Raji (cell line): Measurements from ENCODE around the gene CLC.

ENCODE experiments used
- POLR2A ChIP-seq: IDR thresholded peaks from 2 replicates; pipeline ENCODE4 v1.6.1; 2011; ENCODE audit warnings: low read depth, low read length, control low read depth; ENCODE audit not compliant: insufficient read depth

CLC gene

DNA sequence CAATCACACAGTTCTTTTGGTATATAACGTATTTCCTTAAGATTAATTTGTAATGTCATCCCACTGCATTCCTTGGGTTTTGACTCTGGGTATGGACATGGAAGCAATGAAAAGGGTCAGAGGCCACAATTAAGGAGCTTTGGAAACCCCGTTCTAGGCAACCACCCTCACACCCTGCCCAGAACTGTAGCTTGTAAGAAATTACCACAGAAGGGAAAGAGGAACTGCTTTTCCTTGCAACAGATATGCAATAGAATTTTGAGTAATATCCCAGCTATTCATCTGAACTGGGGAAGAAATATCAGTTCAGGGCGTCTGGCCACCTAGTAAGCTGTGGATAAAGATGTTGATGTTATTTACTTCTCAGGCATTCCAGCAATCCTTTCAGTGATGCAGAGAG lies 985 bp upstream of the CLC start:
- no peak for TF ChIP-seq POLR2A

DNA sequence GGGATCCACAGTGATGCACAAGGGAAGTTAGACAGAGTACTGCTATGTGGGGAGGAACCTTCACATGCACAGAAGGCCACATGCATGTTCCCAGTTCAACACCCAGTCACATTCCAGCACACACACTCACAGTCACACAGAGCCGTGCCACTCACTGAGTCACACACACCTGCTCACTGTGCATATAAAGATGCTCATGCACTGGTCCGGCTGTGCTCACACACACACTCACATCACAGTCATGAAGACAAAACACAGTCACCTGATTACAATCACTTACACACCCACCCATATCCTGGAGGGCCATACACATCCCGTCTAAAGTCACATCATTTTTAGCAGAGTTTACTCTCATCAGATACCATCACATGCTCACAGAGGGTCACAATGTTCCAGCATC lies 478 bp downstream of the CLC start:
- no peak for TF ChIP-seq POLR2A

DNA sequence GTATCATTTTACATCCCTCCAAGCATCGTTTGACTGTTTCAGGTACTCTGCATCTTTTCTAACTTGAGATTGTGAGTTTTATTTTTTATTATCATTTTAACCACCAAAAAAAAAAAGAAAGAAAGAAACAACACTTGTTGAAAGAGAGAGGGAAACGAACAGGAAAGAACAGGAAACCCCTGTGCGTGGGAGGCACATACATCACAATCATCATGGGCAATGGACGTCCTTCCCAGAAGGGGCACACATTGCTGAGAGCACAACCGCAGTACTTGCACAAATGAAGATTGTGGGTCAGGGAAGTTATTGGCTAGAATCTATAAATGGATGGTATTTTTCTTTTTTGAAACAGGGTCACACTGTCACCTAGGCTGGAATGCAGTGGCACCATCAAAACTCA lies 1.7 kb downstream of the CLC start:
- TF ChIP-seq POLR2A, result no peak

DNA sequence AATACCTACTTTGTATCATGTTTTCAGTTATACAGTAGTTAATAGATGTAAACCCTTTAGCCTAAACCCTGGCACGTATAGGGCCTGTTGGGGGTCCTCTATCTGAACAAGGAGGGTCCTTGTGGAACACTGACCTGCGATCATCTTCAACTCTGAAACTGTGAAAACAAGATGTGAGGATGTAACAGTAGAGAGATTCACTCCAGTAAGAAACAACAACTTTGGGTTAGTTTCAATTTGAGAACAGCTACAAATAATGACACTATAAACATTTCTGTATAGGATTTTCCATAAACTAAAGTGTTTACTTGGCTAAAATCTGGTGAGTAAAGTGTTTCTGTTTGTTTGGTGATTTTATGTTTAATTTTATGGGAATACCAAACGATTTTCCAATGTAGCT lies 2.1 kb downstream of the CLC start:
- TF ChIP-seq POLR2A, result no peak

DNA sequence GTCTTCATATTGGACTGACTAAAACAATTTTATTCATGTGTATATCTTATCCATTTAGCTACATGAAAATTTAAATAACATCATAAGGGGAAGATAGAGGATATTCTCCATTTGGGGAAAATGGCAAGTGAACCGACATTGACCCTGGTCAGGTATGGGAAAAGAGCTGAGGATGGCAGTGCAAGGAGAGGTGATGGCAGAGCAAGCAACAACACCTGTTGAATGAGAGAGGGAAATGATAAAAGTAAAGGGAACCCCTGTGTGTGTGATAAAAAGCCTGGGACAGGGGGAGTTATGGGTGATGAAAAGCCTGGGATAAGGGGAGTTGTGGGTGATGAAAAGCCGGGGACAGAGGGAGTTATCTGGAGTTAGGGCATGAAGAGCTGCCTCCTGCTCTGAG lies 4.0 kb downstream of the CLC start:
- no peak for TF ChIP-seq POLR2A

DNA sequence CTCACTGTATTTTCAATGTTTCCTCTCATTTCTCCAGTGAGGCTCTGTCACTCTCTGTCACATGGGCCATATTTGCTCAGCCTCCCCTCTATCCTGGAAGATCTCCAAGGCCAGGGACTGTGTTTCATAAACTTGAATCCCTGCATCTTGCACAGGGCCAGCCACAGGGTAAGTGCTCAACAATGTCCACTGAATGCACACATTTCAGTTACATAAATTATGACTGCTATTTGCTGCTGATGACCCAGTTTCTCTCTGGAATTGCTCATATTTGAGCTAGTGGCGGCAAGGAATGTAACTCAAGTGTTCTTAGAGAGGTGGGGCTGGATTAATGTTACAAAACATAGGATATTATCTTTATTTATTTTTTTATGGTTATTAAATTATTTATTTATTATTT lies 6.1 kb downstream of the CLC start:
- TF ChIP-seq POLR2A, result no peak

DNA sequence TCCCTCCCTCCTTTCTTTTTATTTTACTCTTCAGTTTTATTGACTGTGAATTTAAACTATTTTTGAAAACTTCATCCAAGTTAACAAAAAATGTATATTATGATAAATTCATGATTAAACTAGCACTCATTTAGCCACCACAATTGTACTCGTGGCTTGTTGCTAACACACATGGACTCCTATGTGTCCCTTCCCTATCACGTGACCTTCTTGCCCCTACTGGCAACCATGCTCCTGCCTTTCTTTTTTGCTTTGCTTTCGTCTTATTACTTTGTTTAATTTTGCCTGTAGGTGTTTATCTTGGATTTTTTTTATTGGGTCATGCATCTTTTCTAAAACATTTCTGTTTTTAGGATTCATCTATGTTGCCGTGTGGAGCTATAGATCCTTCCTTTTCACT lies 8.2 kb downstream of the CLC start:
- no peak for TF ChIP-seq POLR2A

DNA sequence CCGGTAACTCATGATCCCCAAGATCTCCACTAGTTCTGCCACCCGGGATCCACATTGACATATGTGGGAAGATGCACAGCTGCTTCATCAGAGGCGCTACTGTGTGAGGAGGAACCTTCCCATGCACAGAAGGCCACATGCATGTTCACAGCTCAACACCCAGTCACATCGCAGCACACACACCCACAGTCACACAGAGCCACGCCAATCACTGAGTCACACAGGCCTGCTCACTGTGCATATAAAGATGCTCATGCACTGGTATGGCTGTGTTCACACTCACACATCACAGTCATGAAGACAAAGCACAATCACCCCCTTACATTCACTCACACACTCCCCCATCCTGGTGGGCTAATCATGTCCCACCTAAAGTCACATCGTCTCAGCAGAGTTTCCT lies 9.8 kb downstream of the CLC start:
- no peak for TF ChIP-seq POLR2A

DNA sequence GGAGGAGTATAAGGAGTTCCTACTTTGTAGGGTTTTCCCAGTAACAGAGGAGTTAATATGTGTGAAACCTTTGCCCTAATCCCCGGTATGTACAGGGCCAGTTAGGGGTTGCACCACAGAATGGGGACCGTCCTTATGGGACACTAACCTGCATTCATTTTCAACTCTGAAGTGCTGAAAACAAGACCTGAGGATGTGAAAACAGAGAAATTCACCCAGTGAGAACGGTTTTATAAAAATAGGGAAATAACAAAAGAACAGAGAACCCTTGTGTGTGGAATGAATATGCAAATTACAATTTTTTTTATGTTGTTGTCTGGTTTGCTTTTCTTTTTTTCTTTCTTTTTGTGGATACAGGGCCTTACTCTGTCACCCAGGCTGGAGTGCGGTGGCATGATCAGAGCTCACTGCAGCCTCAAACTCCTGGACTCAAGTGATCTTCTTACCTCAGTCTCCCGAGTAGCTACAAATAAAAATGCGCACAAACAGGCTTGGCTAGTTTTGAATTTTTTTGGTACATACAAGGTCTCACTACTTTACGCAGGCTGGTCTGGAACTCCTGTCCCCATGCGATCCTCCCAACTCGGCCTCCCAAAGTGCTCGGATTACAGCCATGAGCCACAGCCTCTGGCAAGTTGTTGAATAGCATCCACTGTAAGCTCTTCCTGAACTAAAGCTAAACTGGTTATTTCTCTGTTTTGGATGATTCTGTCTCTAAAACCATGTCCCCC lies 10.6 kb downstream of the CLC start:
- TF ChIP-seq POLR2A, result no peak

DNA sequence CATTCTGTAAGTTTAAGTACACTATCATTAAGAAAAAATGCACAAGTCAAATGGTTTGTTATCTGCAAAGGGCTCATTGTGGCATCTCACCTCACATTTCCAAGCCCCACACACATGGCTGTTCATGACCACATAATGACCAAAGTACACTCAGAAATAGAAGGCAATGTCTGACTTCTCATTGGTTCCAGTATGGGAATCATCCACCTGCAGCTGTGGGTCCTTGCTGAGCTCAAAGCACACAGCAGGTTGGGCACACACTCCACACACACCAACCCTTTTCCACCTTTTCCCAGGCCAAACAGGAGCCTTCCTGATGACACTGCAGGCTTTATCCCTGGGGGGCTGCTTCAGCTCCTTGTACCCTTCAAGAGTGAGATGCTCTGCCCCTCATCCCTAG lies 11.8 kb downstream of the CLC start:
- no peak for TF ChIP-seq POLR2A

DNA sequence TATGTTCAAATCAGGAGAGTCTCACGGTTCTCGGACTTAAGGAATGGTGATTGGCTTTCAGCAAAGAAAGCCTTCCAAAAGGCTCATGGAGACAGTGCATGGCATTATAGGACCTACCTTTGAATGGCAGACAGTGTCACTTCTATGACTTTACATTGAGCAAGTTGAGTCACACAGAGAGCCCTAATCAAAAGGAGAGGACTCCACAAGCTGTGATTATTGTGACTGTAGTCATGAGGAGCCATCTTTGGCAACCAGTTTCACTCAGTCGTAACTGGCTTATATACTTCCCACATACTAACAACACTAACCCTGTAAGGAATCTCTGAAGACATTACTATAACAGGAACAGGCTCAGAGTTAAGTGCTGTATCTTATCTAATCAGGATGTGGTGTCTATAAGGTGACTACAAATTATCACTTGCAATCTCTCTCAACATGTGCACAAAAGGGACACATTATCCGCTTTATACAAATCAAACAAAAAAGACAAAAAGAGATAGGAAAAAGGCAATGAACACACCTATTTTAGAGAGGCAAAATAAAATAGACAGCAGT lies 27.4 kb downstream of the CLC start:
- TF ChIP-seq POLR2A, result no peak

DNA sequence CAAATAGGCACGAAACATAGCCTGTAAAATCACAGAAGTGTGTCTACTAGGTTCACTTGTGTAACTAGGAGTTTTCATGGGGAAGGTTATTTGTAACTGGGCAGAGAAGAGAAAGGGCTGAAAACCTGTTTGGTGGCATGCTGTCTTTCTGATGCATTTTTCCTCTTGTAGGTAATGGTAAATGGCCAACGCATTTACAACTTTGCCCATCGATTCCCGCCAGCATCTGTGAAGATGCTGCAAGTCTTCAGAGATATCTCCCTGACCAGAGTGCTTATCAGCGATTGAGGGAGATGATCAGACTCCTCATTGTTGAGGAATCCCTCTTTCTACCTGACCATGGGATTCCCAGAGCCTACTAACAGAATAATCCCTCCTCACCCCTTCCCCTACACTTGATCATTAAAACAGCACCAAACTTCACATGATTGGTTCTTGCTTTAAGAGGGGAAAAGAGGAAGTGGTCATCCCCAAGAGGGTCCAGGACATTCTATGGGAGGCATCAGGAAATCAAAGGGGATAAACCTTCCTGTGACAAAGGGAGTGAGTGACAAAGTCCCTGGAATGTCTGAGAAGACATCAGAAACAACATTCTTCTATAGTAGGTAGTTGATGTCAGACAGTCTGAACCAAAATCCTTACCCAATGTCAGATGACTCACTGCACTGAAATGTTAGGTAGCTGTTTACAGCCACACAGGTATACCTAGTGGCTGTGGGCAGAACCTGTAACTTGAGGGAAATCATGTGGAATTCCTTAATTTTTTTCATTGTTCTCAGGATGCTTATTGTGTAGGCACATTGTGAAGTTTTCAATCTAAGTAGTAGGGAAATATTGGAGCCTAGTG lies 28.6 kb downstream of the CLC start:
- no peak for TF ChIP-seq POLR2A

DNA sequence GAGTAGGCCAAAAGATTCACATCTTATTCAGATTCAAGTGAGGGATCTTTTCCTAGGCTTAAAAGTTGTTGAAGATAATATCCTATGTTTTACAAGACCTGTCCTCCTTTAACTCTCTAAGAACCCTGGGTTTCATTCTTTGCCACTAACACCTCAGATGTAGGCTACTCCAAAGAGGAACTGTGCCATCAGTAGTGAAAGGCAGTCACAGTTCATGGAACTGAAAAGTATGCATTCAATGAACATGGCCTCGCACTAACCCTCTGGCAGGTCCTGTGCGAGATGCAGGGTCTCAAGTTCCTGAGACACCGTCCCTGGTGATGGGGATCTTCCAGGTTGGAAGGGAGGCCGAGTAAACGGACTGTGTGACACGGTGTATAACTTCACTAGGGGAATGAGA lies 29.2 kb downstream of the CLC start:
- no peak for TF ChIP-seq POLR2A

DNA sequence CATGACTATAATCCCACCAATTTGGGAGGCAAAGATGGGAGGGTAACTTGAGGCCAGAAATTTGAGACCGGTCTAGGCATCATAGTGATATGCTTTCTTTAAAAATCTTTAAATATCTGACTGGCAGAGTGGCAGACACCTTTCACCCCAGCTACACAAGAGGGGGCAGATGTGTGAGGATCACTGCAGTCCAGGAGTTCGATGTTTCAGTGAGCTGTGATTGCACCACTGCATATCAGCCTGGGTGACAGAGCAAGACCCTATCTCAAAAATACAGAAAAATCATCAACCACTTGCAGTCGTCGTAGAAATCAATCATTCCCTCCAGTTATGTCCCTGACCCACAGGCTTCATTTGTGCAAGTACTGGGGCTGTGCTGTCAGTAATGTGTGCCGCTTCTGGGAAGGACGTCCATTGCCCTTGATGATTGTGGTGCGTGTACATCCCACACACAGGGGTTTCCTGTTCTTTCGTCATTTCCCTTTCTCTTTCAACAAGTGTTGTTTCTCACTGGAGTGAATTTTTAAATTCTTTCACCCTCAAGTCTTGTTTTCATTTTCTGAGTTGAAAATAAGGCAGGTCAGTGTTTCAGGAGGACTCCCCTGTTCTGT lies 32.1 kb downstream of the CLC start:
- no peak for TF ChIP-seq POLR2A

DNA sequence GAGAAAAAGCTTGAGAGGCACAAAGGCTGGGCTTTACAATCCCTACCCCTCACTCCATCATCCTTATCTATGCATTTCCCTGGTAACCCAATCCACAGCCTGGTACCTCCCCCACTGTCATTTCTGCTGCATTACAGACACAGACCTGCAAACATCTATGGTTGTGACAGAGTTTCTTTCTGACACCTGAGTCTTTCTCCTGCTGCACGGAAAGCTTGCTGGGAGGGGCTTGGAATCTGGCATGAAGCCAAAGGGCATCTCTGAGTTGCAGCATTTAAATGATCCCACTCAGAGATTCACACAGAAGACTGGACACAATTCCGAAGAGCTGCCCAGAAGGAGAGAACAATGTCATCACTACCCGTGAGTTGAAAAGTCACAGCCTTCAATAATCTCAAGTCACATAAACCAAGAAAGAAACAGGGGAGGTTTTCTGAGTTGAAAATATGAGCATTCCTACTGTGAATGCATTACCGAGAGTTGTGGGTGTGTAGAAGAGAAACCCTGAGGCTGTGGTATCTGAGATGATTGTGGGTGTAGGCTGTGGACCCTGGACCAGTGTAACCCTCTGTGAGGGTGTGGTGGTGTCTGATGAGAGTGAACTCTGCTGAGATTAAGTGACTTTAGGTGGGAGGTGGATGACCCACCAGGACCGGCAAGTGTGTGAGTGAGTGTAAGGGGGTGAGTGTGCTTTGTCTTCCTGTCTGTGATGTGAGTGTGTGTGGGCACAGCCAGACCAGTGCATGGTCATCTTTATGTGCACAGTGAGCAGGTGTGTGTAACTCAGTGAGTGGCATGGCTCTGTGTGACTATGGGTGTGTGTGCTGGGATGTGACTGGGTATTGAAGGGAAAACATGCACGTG lies 33.4 kb downstream of the CLC start, which contains the start of gene LGALS14:
Gene LGALS14 (plus strand): TSS at position 301 of the 864 bp plus-strand sequence. CDS start 48 bp downstream, at position 349.
- TF ChIP-seq POLR2A, result no peak
